SK-N-SH (cell line): Measurements from ENCODE around the gene LCE3E. TPM values are rescaled to one million over a fixed set of nuclear protein-coding genes. Genes with fewer than 3 reads are reported as not detected.
"Not testable (repeated sequence)": the region's sequence is repeated elsewhere in the genome, so short reads cannot be mapped to it uniquely, and the experiment has no call there.

Experiments
- CTCF ChIA-PET: fragments of 300-600, 350-600 bp; formaldehyde crosslinking; extraction: SDS; loops from one replicate; lab custom pipeline; 2021; lab: Yijun Ruan, JAX
- POLR2A ChIA-PET: fragments of 350-600 bp; sonication (Branson Sonifier 250); formaldehyde crosslinking; extraction: SDS; loops from one replicate; lab custom pipeline; 2020; ENCODE audit warnings: antibody characterized with exemption, inconsistent platforms; lab: Yijun Ruan, JAX
- DNase-seq: peaks from one replicate; pipeline ENCODE4 v3.0.0; 2012
- H2AFZ ChIP-seq: fragments of 200-600 bp; sonication (generic); 2 replicates; pipeline ENCODE4 v1.8.1; 2016; ENCODE audit warnings: antibody characterized with exemption, mild to moderate bottlenecking, low read depth
- H3F3A ChIP-seq: fragments of 200-600 bp; sonication (generic); replicated peaks from 2 replicates; pipeline ENCODE3; 2016; ENCODE audit warnings: antibody characterized with exemption, mild to moderate bottlenecking; ENCODE audit not compliant: insufficient read depth
- H3K27ac ChIP-seq, 2 experiments: fragments of 200-500 bp in 1 of 2; fragments of 200-600 bp in 1 of 2; sonication (Bioruptor generic) in 1 of 2; sonication (generic), shearing (Covaris generic) in 1 of 2; 2 replicates each; pipeline versions ENCODE4 v1.5.1 to v1.6.1; 2014 to 2016; ENCODE audit warnings: low read depth in 2 of 2, inconsistent platforms in 1 of 2, low read length in 1 of 2, mild to moderate bottlenecking in 1 of 2, mixed read lengths in 1 of 2
- H3K27me3 ChIP-seq: fragments of 200-600 bp; sonication (generic), shearing (Covaris generic); 2 replicates; pipeline ENCODE4 v1.6.1; 2016; ENCODE audit warnings: mixed run types; ENCODE audit not compliant: insufficient read depth
- H3K36me3 ChIP-seq, 2 experiments: fragments of 200-500 bp in 1 of 2; fragments of 200-600 bp in 1 of 2; sonication (Bioruptor generic) in 1 of 2; sonication (generic) in 1 of 2; replicated peaks in 1 of 2; 2 replicates each; pipeline versions ENCODE3 to v1.5.1; 2014 to 2016; ENCODE audit warnings: low read length in 1 of 2, mild to moderate bottlenecking in 1 of 2; ENCODE audit not compliant: insufficient read depth in 2 of 2, control insufficient read depth in 1 of 2
- H3K4me1 ChIP-seq, 2 experiments: fragments of 200-500 bp in 1 of 2; fragments of 200-600 bp in 1 of 2; sonication (Bioruptor generic) in 1 of 2; sonication (generic), shearing (Covaris generic) in 1 of 2; 2 replicates each; pipeline versions ENCODE4 v1.5.1 to v1.6.1; 2014 to 2016; ENCODE audit warnings: low read depth in 1 of 2, low read length in 1 of 2, mixed run types in 1 of 2; ENCODE audit not compliant: insufficient read depth in 2 of 2, control insufficient read depth in 1 of 2
- H3K4me2 ChIP-seq: fragments of 200-600 bp; sonication (generic), shearing (Covaris generic); 2 replicates; pipeline ENCODE4 v1.6.1; 2017; ENCODE audit warnings: mixed run types
- H3K4me3 ChIP-seq, 2 experiments: fragments of 200-500 bp in 1 of 2; fragments of 200-600 bp in 1 of 2; sonication (Bioruptor generic) in 1 of 2; sonication (generic), shearing (Covaris generic) in 1 of 2; 2 replicates each; pipeline versions ENCODE4 v1.5.1 to v1.8.1; 2014 to 2016; ENCODE audit warnings: low read depth in 2 of 2, inconsistent platforms in 1 of 2, low read length in 1 of 2, mild to moderate bottlenecking in 1 of 2, mixed read lengths in 1 of 2, moderate library complexity in 1 of 2
- H3K79me2 ChIP-seq: fragments of 200-600 bp; sonication (generic); 2 replicates; pipeline ENCODE4 v1.8.1; 2017; ENCODE audit warnings: mild to moderate bottlenecking; ENCODE audit not compliant: insufficient read depth
- H3K9ac ChIP-seq: fragments of 200-600 bp; sonication (generic); 2 replicates; pipeline ENCODE4 v1.6.1; 2017; ENCODE audit warnings: mixed run types
- H3K9me2 ChIP-seq: fragments of 200-600 bp; sonication (generic); 2 replicates; pipeline ENCODE4 v1.6.1; 2017; ENCODE audit warnings: mixed run types
- H3K9me3 ChIP-seq: fragments of 200-600 bp; sonication (generic); 2 replicates; pipeline ENCODE4 v1.6.1; 2017; ENCODE audit warnings: mixed run types, mild to moderate bottlenecking, moderate library complexity
- H4K20me1 ChIP-seq: fragments of 200-600 bp; sonication (generic); 2 replicates; pipeline ENCODE4 v1.6.1; 2017; ENCODE audit warnings: mild to moderate bottlenecking, mixed run types; ENCODE audit not compliant: insufficient read depth
- EZH2phosphoT487 ChIP-seq: fragments of 200-600 bp; sonication (generic); IDR thresholded peaks from 2 replicates; pipeline ENCODE4 v1.6.1; 2017; ENCODE audit warnings: low read depth, mixed run types, mild to moderate bottlenecking, antibody characterized with exemption, moderate library complexity, borderline replicate concordance
- FOXJ3 ChIP-seq: sonication (generic); formaldehyde crosslinking; IDR thresholded peaks from 2 replicates; pipeline ENCODE4 v1.5.1; 2020; ENCODE audit warnings: mild to moderate bottlenecking, missing genetic modification reagents
- FOXM1 ChIP-seq: IDR thresholded peaks from 2 replicates; pipeline ENCODE4 v1.4.0; 2012; ENCODE audit warnings: low read depth, mild to moderate bottlenecking
- GATA2 ChIP-seq: sonication (generic); formaldehyde crosslinking; IDR thresholded peaks from 2 replicates; pipeline ENCODE4 v1.5.0; 2020; ENCODE audit warnings: mild to moderate bottlenecking, missing genetic modification reagents
- MEF2A ChIP-seq: IDR thresholded peaks from 2 replicates; pipeline ENCODE4 v1.4.0; 2012; ENCODE audit warnings: low read depth, borderline replicate concordance
- NFIC ChIP-seq: IDR thresholded peaks from 2 replicates; pipeline ENCODE4 v1.4.0; 2012; ENCODE audit warnings: borderline replicate concordance
- RXRA ChIP-seq: IDR thresholded peaks from 2 replicates; pipeline ENCODE4 v1.4.0; 2012; ENCODE audit warnings: low read depth, mild to moderate bottlenecking, borderline replicate concordance
- SMC3 ChIP-seq: IDR thresholded peaks from 2 replicates; pipeline ENCODE4 v1.6.1; 2012; ENCODE audit warnings: low read depth, low read length, improper control_type of control experiment
- TAF1 ChIP-seq: IDR thresholded peaks from 2 replicates; pipeline ENCODE4 v1.6.1; 2012; ENCODE audit warnings: low read depth, mild to moderate bottlenecking, low read length, moderate library complexity, borderline replicate concordance
- TCF12 ChIP-seq: IDR thresholded peaks from 2 replicates; pipeline ENCODE4 v1.4.0; 2012
- WGBS: methylation state at CpG from one replicate; pipeline ENCODE4 v1.1.6; 2017; ENCODE audit warnings: low lambda C conversion rate; 5-methylcytosine and 5-hydroxymethylcytosine counted together
- polyA plus RNA-seq, 3 experiments: library from polyadenylated mRNA; depleted of rRNA; stranded (reverse); fragments of >200 nt; gene quantifications; 2 replicates each; pipeline ENCODE4 v1.2.3, GENCODE V29; 2012
- TF ChIP-seq, protein P1 (sequence below): fragments of 200-600 bp; sonication (generic); IDR thresholded peaks from 2 replicates; pipeline ENCODE4 v1.6.1; 2017; ENCODE audit warnings: antibody characterized with exemption, mild to moderate bottlenecking, moderate library complexity
- TF ChIP-seq, protein P2 (sequence below): IDR thresholded peaks from 2 replicates; pipeline ENCODE4 v1.4.0; 2012; ENCODE audit warnings: low read depth, borderline replicate concordance
- TF ChIP-seq, protein P3 (sequence below): IDR thresholded peaks from 2 replicates; pipeline ENCODE4 v1.4.0; 2012; ENCODE audit warnings: low read depth, borderline replicate concordance
- TF ChIP-seq, protein P4 (sequence below): IDR thresholded peaks from 2 replicates; pipeline ENCODE4 v1.4.0; 2012; ENCODE audit warnings: low read depth

Gene LCE3E
- polyA plus RNA-seq, 1 of the 3 experiments (the other 2 are of a cell fraction) = not detected

DNA sequence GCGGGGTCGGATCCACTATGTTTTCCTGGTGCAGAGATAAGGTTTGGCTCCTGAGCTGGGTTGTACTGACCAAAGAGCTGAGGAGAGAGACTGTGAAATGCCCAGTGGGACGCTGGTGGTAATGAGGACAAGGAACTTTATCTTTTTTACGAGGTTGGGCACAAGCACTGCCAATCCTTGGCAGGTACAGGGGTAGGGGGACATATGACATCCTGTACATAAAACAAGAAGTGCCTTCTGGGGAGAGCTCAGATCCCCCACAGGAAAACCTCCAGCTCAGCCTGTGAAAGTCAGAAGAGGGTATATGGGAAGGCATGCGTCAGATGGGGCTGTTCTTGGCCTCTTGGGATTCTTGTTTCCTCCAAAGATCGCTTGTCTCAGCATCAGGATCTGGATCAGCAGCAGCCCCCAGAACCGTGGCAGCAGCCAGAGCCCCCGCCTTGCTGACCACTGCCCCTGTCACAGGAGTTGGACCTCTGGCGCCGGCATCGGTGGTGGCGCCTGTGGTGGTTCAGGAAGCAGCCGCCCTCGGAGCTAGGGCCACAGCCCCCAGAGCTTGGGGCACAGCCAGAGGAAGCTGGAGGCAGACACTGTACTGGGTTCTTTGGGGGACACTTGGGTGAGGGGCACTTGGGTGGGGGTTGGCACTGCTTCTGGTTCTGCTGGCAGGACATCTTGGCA, 905 bp downstream of the LCE3E start (continued):
- TF ChIP-seq, protein P1, sequence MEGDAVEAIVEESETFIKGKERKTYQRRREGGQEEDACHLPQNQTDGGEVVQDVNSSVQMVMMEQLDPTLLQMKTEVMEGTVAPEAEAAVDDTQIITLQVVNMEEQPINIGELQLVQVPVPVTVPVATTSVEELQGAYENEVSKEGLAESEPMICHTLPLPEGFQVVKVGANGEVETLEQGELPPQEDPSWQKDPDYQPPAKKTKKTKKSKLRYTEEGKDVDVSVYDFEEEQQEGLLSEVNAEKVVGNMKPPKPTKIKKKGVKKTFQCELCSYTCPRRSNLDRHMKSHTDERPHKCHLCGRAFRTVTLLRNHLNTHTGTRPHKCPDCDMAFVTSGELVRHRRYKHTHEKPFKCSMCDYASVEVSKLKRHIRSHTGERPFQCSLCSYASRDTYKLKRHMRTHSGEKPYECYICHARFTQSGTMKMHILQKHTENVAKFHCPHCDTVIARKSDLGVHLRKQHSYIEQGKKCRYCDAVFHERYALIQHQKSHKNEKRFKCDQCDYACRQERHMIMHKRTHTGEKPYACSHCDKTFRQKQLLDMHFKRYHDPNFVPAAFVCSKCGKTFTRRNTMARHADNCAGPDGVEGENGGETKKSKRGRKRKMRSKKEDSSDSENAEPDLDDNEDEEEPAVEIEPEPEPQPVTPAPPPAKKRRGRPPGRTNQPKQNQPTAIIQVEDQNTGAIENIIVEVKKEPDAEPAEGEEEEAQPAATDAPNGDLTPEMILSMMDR = no peak
- no peak for TF ChIP-seq SMC3

DNA sequence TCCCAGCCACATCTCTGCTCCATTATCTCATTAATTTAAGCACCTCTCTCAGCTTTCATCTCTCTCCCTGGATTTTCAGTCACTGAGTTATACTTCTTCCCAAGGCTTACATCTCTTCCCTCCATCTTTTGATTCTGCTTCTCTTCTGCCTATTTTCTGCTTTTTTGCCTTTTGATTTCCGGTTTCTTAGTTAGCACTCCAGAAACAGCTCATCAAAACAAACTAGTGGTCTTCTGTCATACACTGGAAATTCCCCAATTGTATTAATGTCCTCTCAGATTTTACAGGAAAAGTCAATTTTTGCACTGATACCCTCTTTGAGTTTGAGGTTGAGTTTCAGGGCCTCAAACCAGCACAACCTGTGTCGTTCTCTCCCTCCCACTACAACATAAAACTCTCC, 1.5 kb downstream of the LCE3E start:
- H4K20me1 ChIP-seq = no peaks in the 10 kb centered on the region
- POLR2A ChIA-PET = no interaction called here
- H2AFZ ChIP-seq = no peak overlapping the region
- no peaks in the 10 kb centered on the region for H3K4me1 ChIP-seq
- no peak overlapping the region for H3K4me2 ChIP-seq
- WGBS = 6% methylated on average over 2 of the region's 2 CpGs
- CTCF ChIA-PET = interaction anchor here (1.2 kb wide), 1 partner anchor 32 kb away, joined by 3 read pairs; no protein-coding TSS in a partner anchor
- H3K4me3 ChIP-seq = no peak overlapping the region
- H3F3A ChIP-seq = no peaks in the 10 kb centered on the region
- TF ChIP-seq NFIC (no peak), FOXJ3 (CRISPR knock-in tag) (no peak), TAF1 (no peak), RXRA (no peak), FOXM1 (no peak), MEF2A (no peak), EZH2phosphoT487 (no peak), GATA2 (no peak), TCF12 (no peak)
- TF ChIP-seq, protein P2, sequence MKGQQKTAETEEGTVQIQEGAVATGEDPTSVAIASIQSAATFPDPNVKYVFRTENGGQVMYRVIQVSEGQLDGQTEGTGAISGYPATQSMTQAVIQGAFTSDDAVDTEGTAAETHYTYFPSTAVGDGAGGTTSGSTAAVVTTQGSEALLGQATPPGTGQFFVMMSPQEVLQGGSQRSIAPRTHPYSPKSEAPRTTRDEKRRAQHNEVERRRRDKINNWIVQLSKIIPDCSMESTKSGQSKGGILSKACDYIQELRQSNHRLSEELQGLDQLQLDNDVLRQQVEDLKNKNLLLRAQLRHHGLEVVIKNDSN = no peak
- TF ChIP-seq, protein P3, sequence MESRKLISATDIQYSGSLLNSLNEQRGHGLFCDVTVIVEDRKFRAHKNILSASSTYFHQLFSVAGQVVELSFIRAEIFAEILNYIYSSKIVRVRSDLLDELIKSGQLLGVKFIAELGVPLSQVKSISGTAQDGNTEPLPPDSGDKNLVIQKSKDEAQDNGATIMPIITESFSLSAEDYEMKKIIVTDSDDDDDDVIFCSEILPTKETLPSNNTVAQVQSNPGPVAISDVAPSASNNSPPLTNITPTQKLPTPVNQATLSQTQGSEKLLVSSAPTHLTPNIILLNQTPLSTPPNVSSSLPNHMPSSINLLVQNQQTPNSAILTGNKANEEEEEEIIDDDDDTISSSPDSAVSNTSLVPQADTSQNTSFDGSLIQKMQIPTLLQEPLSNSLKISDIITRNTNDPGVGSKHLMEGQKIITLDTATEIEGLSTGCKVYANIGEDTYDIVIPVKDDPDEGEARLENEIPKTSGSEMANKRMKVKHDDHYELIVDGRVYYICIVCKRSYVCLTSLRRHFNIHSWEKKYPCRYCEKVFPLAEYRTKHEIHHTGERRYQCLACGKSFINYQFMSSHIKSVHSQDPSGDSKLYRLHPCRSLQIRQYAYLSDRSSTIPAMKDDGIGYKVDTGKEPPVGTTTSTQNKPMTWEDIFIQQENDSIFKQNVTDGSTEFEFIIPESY = no peak
- TF ChIP-seq, protein P4, sequence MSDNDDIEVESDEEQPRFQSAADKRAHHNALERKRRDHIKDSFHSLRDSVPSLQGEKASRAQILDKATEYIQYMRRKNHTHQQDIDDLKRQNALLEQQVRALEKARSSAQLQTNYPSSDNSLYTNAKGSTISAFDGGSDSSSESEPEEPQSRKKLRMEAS = no peak
- no peaks in the 10 kb centered on the region for H3K36me3 ChIP-seq
- no peaks in the 10 kb centered on the region for H3K9me2 ChIP-seq
- H3K27ac ChIP-seq = no peak overlapping the region
- no peak overlapping the region for H3K9ac ChIP-seq
- no peaks in the 10 kb centered on the region for H3K79me2 ChIP-seq
- H3K27me3 ChIP-seq = no peaks in the 10 kb centered on the region
- DNase-seq = no peak
- H3K9me3 ChIP-seq = no peaks in the 10 kb centered on the region

DNA sequence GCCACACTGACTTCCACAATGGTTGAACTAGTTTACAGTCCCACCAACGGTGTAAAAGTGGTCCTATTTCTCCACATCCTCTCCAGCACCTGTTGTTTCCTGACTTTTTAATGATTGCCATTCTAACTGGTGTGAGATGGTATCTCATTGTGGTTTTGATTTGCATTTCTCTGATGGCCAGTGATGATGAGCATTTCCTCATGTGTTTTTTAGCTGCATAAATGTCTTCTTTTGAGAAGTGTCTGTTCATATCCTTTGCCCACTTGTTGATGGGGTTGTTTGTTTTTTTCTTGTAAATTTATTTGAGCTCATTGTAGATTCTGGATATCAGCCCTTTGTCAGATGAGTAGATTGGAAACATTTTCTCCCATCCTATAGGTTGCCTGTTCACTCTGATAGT, 18.2 kb downstream of the LCE3E start:
- H2AFZ ChIP-seq, H3K27ac ChIP-seq, H3K9me3 ChIP-seq, H3K4me1 ChIP-seq, H3K9me2 ChIP-seq, H3K79me2 ChIP-seq, H3K36me3 ChIP-seq, H3K9ac ChIP-seq, POLR2A ChIA-PET, H3K4me2 ChIP-seq, CTCF ChIA-PET, H3K27me3 ChIP-seq, H4K20me1 ChIP-seq, H3K4me3 ChIP-seq, H3F3A ChIP-seq, DNase-seq: not testable (repeated sequence)
- WGBS = no CpG with 5 or more reads among the region's 1 CpG
